Loucy (cell line): Measurements from ENCODE around the gene DPP3.

Source experiments
- EZH2phosphoT487 ChIP-seq: fragments of 200-600 bp; IDR thresholded peaks from 2 replicates; pipeline ENCODE4 v1.6.1; 2018; ENCODE audit warnings: antibody characterized with exemption, mild to moderate bottlenecking, moderate library complexity, borderline replicate concordance
- TF ChIP-seq, protein P1 (sequence below): fragments of 200-600 bp; sonication (generic); conservative IDR thresholded peaks from 2 replicates; pipeline ENCODE4 v1.5.1; 2014; ENCODE audit warnings: mild to moderate bottlenecking, antibody characterized with exemption, low read length

- TF ChIP-seq, protein P1, sequence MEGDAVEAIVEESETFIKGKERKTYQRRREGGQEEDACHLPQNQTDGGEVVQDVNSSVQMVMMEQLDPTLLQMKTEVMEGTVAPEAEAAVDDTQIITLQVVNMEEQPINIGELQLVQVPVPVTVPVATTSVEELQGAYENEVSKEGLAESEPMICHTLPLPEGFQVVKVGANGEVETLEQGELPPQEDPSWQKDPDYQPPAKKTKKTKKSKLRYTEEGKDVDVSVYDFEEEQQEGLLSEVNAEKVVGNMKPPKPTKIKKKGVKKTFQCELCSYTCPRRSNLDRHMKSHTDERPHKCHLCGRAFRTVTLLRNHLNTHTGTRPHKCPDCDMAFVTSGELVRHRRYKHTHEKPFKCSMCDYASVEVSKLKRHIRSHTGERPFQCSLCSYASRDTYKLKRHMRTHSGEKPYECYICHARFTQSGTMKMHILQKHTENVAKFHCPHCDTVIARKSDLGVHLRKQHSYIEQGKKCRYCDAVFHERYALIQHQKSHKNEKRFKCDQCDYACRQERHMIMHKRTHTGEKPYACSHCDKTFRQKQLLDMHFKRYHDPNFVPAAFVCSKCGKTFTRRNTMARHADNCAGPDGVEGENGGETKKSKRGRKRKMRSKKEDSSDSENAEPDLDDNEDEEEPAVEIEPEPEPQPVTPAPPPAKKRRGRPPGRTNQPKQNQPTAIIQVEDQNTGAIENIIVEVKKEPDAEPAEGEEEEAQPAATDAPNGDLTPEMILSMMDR = no peak
- no peak for TF ChIP-seq EZH2phosphoT487
These were observed 28.9 kb downstream of the DPP3 start for GRCh38 chr11:66509131-66509561.
